ENCODE measurements around the gene ROR2.

DNA sequence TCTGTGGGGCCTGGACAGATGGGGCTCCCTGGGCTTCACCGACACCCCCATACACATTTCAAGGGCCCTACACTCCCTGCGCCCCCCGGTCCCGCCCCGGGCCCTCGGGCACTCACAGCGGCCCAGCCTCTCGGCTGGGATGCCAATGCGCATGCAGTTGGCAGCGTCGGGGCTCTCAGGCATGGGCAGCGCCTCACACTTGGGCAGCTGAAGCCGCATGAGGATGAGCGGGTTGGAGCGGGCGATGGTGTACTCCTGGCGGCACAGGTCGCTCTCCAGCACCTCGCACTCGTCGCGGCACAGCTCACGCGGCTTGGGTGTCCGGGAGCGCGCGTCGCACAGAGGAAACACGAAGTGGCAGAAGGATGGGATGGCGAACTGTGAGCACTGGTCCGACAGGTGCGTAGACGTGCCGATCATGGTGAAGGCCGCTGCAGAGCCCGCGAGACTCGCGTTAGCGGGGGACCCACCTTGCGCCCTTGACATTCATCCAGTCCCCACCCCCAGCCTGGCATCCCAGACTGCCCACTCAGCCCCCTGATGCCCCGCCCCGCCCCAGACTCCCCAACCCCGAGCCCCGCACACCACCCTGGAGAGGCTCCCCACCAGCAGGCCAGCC, 216.9 kb downstream of the ROR2 start:
- no peak for TF ChIP-seq POLR2AphosphoS5 (IDR thresholded peaks at IDR 0.05; ENCODE audit: low read depth, low read length)
- no peak for TF ChIP-seq TAF1 (IDR thresholded peaks at IDR 0.05; ENCODE audit: low read depth, low read length)
